ENCODE data around the gene DNAJC27. TPM values are rescaled to one million over a fixed set of nuclear protein-coding genes. Genes with fewer than 3 reads are reported as not detected.

DNAJC27 gene
- total and polyA plus RNA-seq, 4 donors: 1.7 to 13.9 (median 4.6) TPM

GRCh38 chr2:24919037-24919505 lies 52.7 kb downstream of the DNAJC27 start:
- Histone ChIP-seq H3K9me3 (ENCODE audit: control insufficient read depth in 4 of 4, insufficient read depth in 3 of 4, low read length in 3 of 4) (no peaks in the 10 kb centered on the region), H3K9ac (ENCODE audit: insufficient read depth in 1 of 2, low read length in 2 of 2) (no peak overlapping the region), H3K4me1 (ENCODE audit: control insufficient read depth in 5 of 5, insufficient read depth in 5 of 5, low read length in 5 of 5) (peaks cover 0 to 30% (median 4%) of the 10 kb centered on the region in 5 donors), H3K27me3 (ENCODE audit: control insufficient read depth in 3 of 3, insufficient read depth in 3 of 3, low read length in 2 of 3) (no peaks in the 10 kb centered on the region), H3K36me3 (ENCODE audit: control insufficient read depth in 4 of 4, insufficient read depth in 4 of 4, low read length in 4 of 4) (peaks cover 0 to 18% (median 2%) of the 10 kb centered on the region in 4 donors), H3K27ac (ENCODE audit: low read depth in 1 of 2, low read length in 1 of 2) (no peak overlapping the region), H3K4me3 (peak overlapping the region; percentile 50)
- ATAC-seq (ENCODE audit: insufficient read depth, low FRiP score) (no peak), DNase-seq (peak in 2 of 3 donors; percentile 26 to 40)
- 32 to 38% methylated on average over 11 to 13 of the region's 13 CpGs for WGBS, 2 donors
- no peak for TF ChIP-seq CTCF (IDR thresholded peaks at IDR 0.05; ENCODE audit: control extremely low read depth, extremely low read depth)

- no peak overlapping the region for H3K27ac ChIP-seq (ENCODE audit: low read depth in 1 of 2, low read length in 1 of 2)
- H3K27me3 ChIP-seq (ENCODE audit: control insufficient read depth in 3 of 3, insufficient read depth in 3 of 3, low read length in 2 of 3): no peaks in the 10 kb centered on the region
- H3K9me3 ChIP-seq (ENCODE audit: control insufficient read depth in 4 of 4, insufficient read depth in 3 of 4, low read length in 3 of 4): no peaks in the 10 kb centered on the region
- no peak for ATAC-seq (ENCODE audit: insufficient read depth, low FRiP score)
- no peak overlapping the region for H3K9ac ChIP-seq (ENCODE audit: insufficient read depth in 1 of 2, low read length in 2 of 2)
- H3K4me3 ChIP-seq: peak overlapping the region; percentile 8
- no peak for TF ChIP-seq CTCF (IDR thresholded peaks at IDR 0.05; ENCODE audit: control extremely low read depth, extremely low read depth)
- WGBS, 2 donors: 88 to 94% methylated on average over 42 of the region's 42 CpGs
- DNase-seq: no peak
- H3K36me3 ChIP-seq (ENCODE audit: control insufficient read depth in 4 of 4, insufficient read depth in 4 of 4, low read length in 4 of 4): peaks cover 0 to 18% (median 2%) of the 10 kb centered on the region in 4 donors
- H3K4me1 ChIP-seq (ENCODE audit: control insufficient read depth in 5 of 5, insufficient read depth in 5 of 5, low read length in 5 of 5): peaks cover 0 to 32% (median 6%) of the 10 kb centered on the region in 5 donors
Measured at GRCh38 chr2:24918326-24919036, 53.3 kb downstream of the DNAJC27 start.

GRCh38 chr2:24917731-24918325 lies 53.9 kb downstream of the DNAJC27 start:
- Histone ChIP-seq H3K27me3 (ENCODE audit: control insufficient read depth in 3 of 3, insufficient read depth in 3 of 3, low read length in 2 of 3) (no peaks in the 10 kb centered on the region), H3K4me1 (ENCODE audit: control insufficient read depth in 5 of 5, insufficient read depth in 5 of 5, low read length in 5 of 5) (peaks cover 0 to 38% (median 6%) of the 10 kb centered on the region in 5 donors), H3K36me3 (ENCODE audit: control insufficient read depth in 4 of 4, insufficient read depth in 4 of 4, low read length in 4 of 4) (peaks cover 0 to 18% (median 2%) of the 10 kb centered on the region in 4 donors), H3K9me3 (ENCODE audit: control insufficient read depth in 4 of 4, insufficient read depth in 3 of 4, low read length in 3 of 4) (no peaks in the 10 kb centered on the region), H3K4me3 (peak overlapping the region; percentile 26), H3K9ac (ENCODE audit: insufficient read depth in 1 of 2, low read length in 2 of 2) (no peak overlapping the region), H3K27ac (ENCODE audit: low read depth in 1 of 2, low read length in 1 of 2) (no peak overlapping the region)
- no peak for DNase-seq
- 90 to 91% methylated on average over 12 of the region's 12 CpGs for WGBS, 2 donors
- TF ChIP-seq CTCF (IDR thresholded peaks at IDR 0.05; ENCODE audit: control extremely low read depth, extremely low read depth): no peak
- ATAC-seq (ENCODE audit: insufficient read depth, low FRiP score): no peak

Measured in lung (tissue), 12 donors.